ENCODE data around the gene ANKRD37.
A peak's percentile ranks its signal among the peaks of the same experiment; 100 is the strongest.

The ANKRD37 gene

DNA sequence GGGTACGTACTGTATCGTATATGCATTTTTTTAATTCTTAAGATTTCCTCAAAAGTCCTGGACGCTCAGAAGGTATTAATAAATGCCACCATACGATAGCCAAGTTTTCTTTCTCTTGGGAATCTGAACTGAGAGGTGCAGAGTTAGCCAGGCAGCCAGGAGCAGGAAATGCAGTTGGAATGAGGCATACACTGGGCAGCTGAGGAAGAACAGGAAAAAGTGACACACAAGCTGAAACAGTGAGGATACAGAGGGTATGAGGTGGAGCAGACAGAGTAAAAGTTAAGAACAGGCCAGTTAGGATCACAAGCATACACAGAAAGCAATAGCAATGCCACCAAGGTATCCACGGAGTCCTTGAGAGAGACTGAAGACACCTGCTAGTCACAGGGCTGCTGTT is 15.8 kb downstream of the ANKRD37 start:
- DNase-seq: no peak
- ChIA-PET CTCF (interaction anchor here (1.0 kb wide), 1 partner anchor 14 kb away, joined by 3 read pairs; no protein-coding TSS in a partner anchor), POLR2A (interaction anchor here (1.2 kb wide), 1 partner anchor 13 kb away, joined by 4 read pairs; the partner anchor contains the start of gene UFSP2)
- H3K9me3 ChIP-seq (ENCODE audit: control extremely low read depth in 1 of 5, control insufficient read depth in 4 of 5, insufficient read depth in 2 of 5, low read depth in 1 of 5, low read length in 4 of 5): no peaks in the 10 kb centered on the region
- H3K27me3 ChIP-seq (replicated peaks in 2 of 5; ENCODE audit: control insufficient read depth in 4 of 5, insufficient read depth in 5 of 5, low read length in 4 of 5): no peaks in the 10 kb centered on the region
- H3K36me3 ChIP-seq (ENCODE audit: control insufficient read depth in 4 of 4, insufficient read depth in 4 of 4, low read length in 3 of 4): peaks cover 2 to 24% (median 10%) of the 10 kb centered on the region in 4 experiments
- no peak overlapping the region for H3K27ac ChIP-seq (ENCODE audit: insufficient read depth in 1 of 2, low read depth in 1 of 2, low read length in 2 of 2, poor library complexity in 1 of 2, severe bottlenecking in 2 of 2)
- H3K4me1 ChIP-seq (ENCODE audit: control extremely low read depth in 1 of 4, control insufficient read depth in 4 of 4, insufficient read depth in 4 of 4, low read length in 3 of 4): no peaks in the 10 kb centered on the region
- no peak overlapping the region for H3K4me3 ChIP-seq (ENCODE audit: control insufficient read depth in 1 of 7, extremely low read depth in 1 of 7, insufficient read depth in 4 of 7, low read depth in 2 of 7, low read length in 6 of 7)
- 100% methylated on average over 5 of the region's 5 CpGs for WGBS (ENCODE audit: insufficient coverage)

DNA sequence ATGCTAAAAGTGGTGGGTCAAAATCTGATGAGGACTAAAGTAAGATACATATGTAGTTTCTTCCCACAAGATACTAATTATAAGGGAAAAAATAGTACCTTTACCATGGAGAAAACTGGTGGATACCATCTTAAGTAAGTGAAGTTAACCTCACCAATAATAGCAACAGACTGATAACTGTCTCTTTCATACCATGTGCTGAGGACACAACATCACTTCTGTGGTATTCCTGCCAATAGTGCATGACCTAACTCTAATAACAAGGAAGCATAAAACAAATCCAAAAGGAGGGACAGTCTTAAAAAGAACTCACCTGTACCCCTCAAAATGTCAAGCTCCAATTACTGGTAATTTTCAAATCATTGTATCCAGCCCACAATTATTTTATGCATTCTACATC is 20.3 kb downstream of the ANKRD37 start:
- Histone ChIP-seq H3K27ac (ENCODE audit: insufficient read depth in 1 of 2, low read depth in 1 of 2, low read length in 2 of 2, poor library complexity in 1 of 2, severe bottlenecking in 2 of 2) (no peak overlapping the region), H3K27me3 (replicated peaks in 2 of 5; ENCODE audit: control insufficient read depth in 4 of 5, insufficient read depth in 5 of 5, low read length in 4 of 5) (no peaks in the 10 kb centered on the region), H3K36me3 (ENCODE audit: control insufficient read depth in 4 of 4, insufficient read depth in 4 of 4, low read length in 3 of 4) (peaks cover 6 to 24% (median 13%) of the 10 kb centered on the region in 4 experiments), H3K9me3 (ENCODE audit: control extremely low read depth in 1 of 5, control insufficient read depth in 4 of 5, insufficient read depth in 2 of 5, low read depth in 1 of 5, low read length in 4 of 5) (no peaks in the 10 kb centered on the region), H3K4me1 (ENCODE audit: control extremely low read depth in 1 of 4, control insufficient read depth in 4 of 4, insufficient read depth in 4 of 4, low read length in 3 of 4) (no peaks in the 10 kb centered on the region), H3K4me3 (ENCODE audit: control insufficient read depth in 1 of 7, extremely low read depth in 1 of 7, insufficient read depth in 4 of 7, low read depth in 2 of 7, low read length in 6 of 7) (no peak overlapping the region)
- CTCF ChIA-PET: no interaction called here
- POLR2A ChIA-PET: no interaction called here
- no peak for DNase-seq

DNA sequence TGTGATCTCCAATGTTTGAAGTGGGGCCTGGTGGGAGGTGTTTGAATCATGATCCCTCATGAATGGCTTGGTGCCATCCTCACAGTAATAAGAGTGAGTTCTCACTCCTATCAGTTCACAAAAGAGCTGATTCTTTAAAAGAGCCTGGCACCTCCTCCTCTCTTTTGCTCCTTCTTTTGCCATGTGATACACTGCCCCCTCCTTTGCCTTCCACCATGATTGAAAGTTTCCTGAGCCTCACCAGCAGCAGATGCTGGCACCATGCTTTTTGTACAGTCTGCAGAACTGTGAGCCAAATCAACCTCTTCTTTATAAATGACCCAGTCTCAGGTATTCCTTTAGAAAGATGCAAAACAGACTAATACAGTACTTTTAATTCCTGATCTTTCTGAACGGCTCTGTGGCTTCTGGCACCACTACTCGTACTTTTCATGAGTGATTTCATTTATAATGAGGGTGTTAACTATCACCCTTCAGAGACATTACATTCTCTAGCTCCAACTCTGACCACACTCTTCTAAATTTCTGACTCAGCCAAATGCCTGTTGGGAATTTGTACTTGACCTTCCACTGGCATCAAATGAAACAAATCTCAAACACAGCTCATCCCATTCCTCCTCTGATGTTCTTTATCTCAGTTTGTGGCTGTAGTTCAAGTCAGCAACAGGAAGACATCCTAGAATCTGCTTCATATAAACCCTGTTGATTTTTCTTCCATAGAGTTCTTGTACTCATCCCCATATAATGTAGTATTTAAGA is 24.9 kb downstream of the ANKRD37 start:
- no peaks in the 10 kb centered on the region for H3K9me3 ChIP-seq (ENCODE audit: control extremely low read depth in 1 of 5, control insufficient read depth in 4 of 5, insufficient read depth in 2 of 5, low read depth in 1 of 5, low read length in 4 of 5)
- no peaks in the 10 kb centered on the region for H3K27me3 ChIP-seq (replicated peaks in 2 of 5; ENCODE audit: control insufficient read depth in 4 of 5, insufficient read depth in 5 of 5, low read length in 4 of 5)
- ChIA-PET CTCF (no interaction called here), POLR2A (no interaction called here)
- H3K4me1 ChIP-seq (ENCODE audit: control extremely low read depth in 1 of 4, control insufficient read depth in 4 of 4, insufficient read depth in 4 of 4, low read length in 3 of 4): peaks cover 7 to 13% (median 11%) of the 10 kb centered on the region in 4 experiments
- H3K36me3 ChIP-seq (ENCODE audit: control insufficient read depth in 4 of 4, insufficient read depth in 4 of 4, low read length in 3 of 4): peaks cover 5 to 14% (median 12%) of the 10 kb centered on the region in 4 experiments
- no peak overlapping the region for H3K27ac ChIP-seq (ENCODE audit: insufficient read depth in 1 of 2, low read depth in 1 of 2, low read length in 2 of 2, poor library complexity in 1 of 2, severe bottlenecking in 2 of 2)
- WGBS (ENCODE audit: insufficient coverage): no CpG with 5 or more reads among the region's 2 CpGs
- no peak overlapping the region for H3K4me3 ChIP-seq (ENCODE audit: control insufficient read depth in 1 of 7, extremely low read depth in 1 of 7, insufficient read depth in 4 of 7, low read depth in 2 of 7, low read length in 6 of 7)
- no peak for DNase-seq

DNA sequence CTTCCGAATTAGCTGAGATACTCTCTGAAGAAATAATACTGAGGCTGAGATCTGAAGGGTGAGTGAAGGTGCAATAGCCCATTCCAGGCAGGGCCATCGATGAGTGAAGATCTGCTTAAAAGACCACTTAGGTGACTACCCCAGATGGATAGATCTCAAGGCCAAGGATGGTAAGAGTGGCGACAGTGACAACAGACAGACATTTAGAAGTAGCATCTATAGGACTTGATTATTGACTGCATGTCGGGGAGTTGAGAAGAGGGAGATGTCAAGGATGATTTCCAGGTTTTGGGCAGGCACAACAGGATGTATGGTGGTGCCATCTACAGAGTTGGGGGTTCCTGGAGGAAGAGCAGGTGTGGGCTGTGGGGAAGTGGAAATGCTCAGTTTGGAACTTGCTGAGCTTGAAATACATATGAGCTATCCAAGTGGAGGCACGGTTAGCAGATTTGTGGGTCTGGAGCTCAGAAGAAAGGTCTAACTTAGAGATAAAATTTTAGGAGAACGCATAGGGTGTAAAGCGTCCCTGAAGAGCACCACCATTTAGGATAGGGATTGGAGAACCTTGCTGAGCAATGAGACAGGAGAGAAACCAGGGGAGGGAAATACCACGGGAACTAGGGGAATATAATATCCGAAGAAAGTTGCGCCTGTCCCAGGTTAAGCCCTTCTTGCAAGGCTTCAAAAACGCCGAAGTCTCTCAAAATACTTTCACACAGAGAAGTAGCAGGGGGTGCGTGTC is 28.4 kb downstream of the ANKRD37 start:
- POLR2A ChIA-PET: interaction anchor here (0.6 to 1.0 kb wide), 3 partner anchors 13 to 159 kb away, joined by 3 to 6 read pairs (median 4); partner anchors contain the start of gene CCDC110
- peak; percentile 15 to 55 (median 49) for DNase-seq
- H3K27ac ChIP-seq (ENCODE audit: insufficient read depth in 1 of 2, low read depth in 1 of 2, low read length in 2 of 2, poor library complexity in 1 of 2, severe bottlenecking in 2 of 2): peak overlapping the region; percentile 100

DNA sequence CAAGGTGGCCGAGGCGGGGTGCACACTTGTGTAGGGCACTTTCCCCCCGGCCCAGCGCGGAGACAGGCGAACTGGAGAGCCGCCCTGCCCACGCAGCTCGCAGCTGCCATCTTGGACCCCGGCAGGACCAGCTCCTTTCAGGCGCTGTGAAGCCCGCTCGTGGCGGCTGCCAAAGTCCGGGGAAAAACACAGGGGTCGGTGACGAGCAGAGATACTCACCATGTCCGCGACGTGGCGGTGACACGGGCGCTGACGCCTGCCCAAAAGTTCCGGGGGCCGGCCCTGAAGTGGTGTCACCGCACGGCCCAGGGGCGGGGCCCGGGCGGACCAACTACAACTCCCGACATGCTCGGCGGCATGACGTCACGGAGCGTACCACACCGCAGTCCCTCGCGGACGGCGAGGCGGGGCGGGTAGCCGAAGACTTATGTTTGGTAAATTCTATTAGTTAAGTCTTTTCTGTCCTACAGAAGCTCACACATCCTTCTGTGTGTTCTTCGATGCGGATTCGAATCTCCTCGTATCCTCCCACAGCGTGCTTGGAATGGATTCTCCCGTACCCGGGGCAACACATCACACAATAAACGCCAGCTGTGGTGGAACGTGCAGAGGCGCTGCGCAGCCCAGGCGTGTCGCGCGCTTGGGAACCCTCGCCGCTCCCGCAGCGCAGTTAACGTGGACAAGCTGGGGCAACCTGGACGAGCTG is 29.2 kb downstream of the ANKRD37 start, which contains the start of gene UFSP2:
Gene UFSP2 (minus strand): TSS at position 318 of the 706 bp plus-strand sequence. CDS start 96 bp downstream, at position 222.
- H3K4me1 ChIP-seq (ENCODE audit: control extremely low read depth in 1 of 4, control insufficient read depth in 4 of 4, insufficient read depth in 4 of 4, low read length in 3 of 4): peaks cover 7 to 13% (median 11%) of the 10 kb centered on the region in 4 experiments
- peak within 1 kb of the TSS; percentile 82 to 98 (median 93) for H3K4me3 ChIP-seq (ENCODE audit: control insufficient read depth in 1 of 7, extremely low read depth in 1 of 7, insufficient read depth in 4 of 7, low read depth in 2 of 7, low read length in 6 of 7)
- H3K9me3 ChIP-seq (ENCODE audit: control extremely low read depth in 1 of 5, control insufficient read depth in 4 of 5, insufficient read depth in 2 of 5, low read depth in 1 of 5, low read length in 4 of 5): no peaks in the 10 kb centered on the region
- ChIA-PET POLR2A (interaction anchor here (0.6 to 1.0 kb wide), 2 partner anchors 14 to 160 kb away, joined by 3 to 4 read pairs; no protein-coding TSS in a partner anchor), CTCF (interaction anchor here (1.0 to 1.5 kb wide), 5 partner anchors 22 to 172 kb away, joined by 3 to 7 read pairs (median 4); partner anchors contain the start of gene LRP2BP)
- H3K36me3 ChIP-seq (ENCODE audit: control insufficient read depth in 4 of 4, insufficient read depth in 4 of 4, low read length in 3 of 4): peaks cover 4 to 8% (median 6%) of the 10 kb centered on the region in 4 experiments
- DNase-seq: peak; percentile 92 to 95 (median 95)
- H3K27me3 ChIP-seq (replicated peaks in 2 of 5; ENCODE audit: control insufficient read depth in 4 of 5, insufficient read depth in 5 of 5, low read length in 4 of 5): peaks cover 0 to 7% (median 0%) of the 10 kb centered on the region in 5 experiments
- peak within 1 kb of the TSS; percentile 100 for H3K27ac ChIP-seq (ENCODE audit: insufficient read depth in 1 of 2, low read depth in 1 of 2, low read length in 2 of 2, poor library complexity in 1 of 2, severe bottlenecking in 2 of 2)
- 0% methylated on average over 54 of the region's 66 CpGs for WGBS (ENCODE audit: insufficient coverage)

More for the DNA sequence above, 28.4 kb downstream of the ANKRD37 start:
- peaks cover 7 to 13% (median 11%) of the 10 kb centered on the region in 4 experiments for H3K4me1 ChIP-seq (ENCODE audit: control extremely low read depth in 1 of 4, control insufficient read depth in 4 of 4, insufficient read depth in 4 of 4, low read length in 3 of 4)
- H3K27me3 ChIP-seq (replicated peaks in 2 of 5; ENCODE audit: control insufficient read depth in 4 of 5, insufficient read depth in 5 of 5, low read length in 4 of 5): peaks cover 0 to 3% (median 0%) of the 10 kb centered on the region in 5 experiments
- H3K4me3 ChIP-seq (ENCODE audit: control insufficient read depth in 1 of 7, extremely low read depth in 1 of 7, insufficient read depth in 4 of 7, low read depth in 2 of 7, low read length in 6 of 7): peak overlapping the region; percentile 82 to 98 (median 93)
- H3K36me3 ChIP-seq (ENCODE audit: control insufficient read depth in 4 of 4, insufficient read depth in 4 of 4, low read length in 3 of 4): peaks cover 4 to 8% (median 6%) of the 10 kb centered on the region in 4 experiments
- no peaks in the 10 kb centered on the region for H3K9me3 ChIP-seq (ENCODE audit: control extremely low read depth in 1 of 5, control insufficient read depth in 4 of 5, insufficient read depth in 2 of 5, low read depth in 1 of 5, low read length in 4 of 5)
- CTCF ChIA-PET: interaction anchor here (1.0 to 1.5 kb wide), 3 partner anchors 23 to 173 kb away, joined by 4 to 7 read pairs (median 5); partner anchors contain the start of gene LRP2BP
- WGBS (ENCODE audit: insufficient coverage): 12% methylated on average over 10 of the region's 13 CpGs

DNA sequence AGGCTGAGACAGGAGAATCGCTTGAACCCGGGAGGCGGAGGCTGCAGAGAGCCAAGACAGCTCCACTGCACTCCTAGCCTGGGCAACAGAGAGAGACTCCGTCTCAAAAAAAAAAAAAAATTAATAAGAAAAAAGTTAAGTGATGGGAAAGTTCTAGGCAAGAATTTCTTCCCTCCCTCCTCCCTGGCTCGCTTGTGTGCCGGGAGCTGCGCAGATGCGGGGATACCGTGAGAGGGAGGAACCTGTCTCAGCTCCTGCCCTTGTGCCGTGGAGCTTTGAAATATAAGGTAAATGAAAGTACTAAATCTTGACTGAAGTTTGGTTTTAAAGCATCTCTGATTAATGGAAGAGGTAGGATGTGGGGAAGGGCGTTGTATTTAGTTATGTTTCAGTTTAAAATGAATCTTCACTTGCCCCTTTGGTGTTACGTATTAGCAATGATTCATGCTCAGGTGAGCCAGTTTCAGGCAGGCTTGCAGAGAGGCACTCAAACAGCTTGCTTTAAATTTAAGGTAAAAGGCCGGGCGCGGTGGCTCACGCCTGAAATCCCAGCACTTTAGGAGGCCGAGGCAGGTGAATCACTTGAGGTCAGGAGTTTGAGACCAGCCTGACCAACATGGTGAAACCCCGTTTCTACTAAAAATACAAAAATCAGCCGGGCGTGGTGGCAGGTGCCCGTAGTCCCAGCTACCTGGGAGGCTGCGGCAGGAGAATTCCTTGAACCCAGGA is 30.5 kb downstream of the ANKRD37 start:
- ChIA-PET CTCF (interaction anchor here (1.2 kb wide), 1 partner anchor 37 kb away, joined by 3 read pairs; no protein-coding TSS in a partner anchor), POLR2A (no interaction called here)
- Histone ChIP-seq H3K4me3 (ENCODE audit: control insufficient read depth in 1 of 7, extremely low read depth in 1 of 7, insufficient read depth in 4 of 7, low read depth in 2 of 7, low read length in 6 of 7) (no peak overlapping the region), H3K9me3 (ENCODE audit: control extremely low read depth in 1 of 5, control insufficient read depth in 4 of 5, insufficient read depth in 2 of 5, low read depth in 1 of 5, low read length in 4 of 5) (no peaks in the 10 kb centered on the region), H3K27ac (ENCODE audit: insufficient read depth in 1 of 2, low read depth in 1 of 2, low read length in 2 of 2, poor library complexity in 1 of 2, severe bottlenecking in 2 of 2) (no peak overlapping the region), H3K36me3 (ENCODE audit: control insufficient read depth in 4 of 4, insufficient read depth in 4 of 4, low read length in 3 of 4) (peaks cover 0 to under 1% (median 0%) of the 10 kb centered on the region in 4 experiments), H3K27me3 (replicated peaks in 2 of 5; ENCODE audit: control insufficient read depth in 4 of 5, insufficient read depth in 5 of 5, low read length in 4 of 5) (peaks cover 0 to 7% (median 0%) of the 10 kb centered on the region in 5 experiments), H3K4me1 (ENCODE audit: control extremely low read depth in 1 of 4, control insufficient read depth in 4 of 4, insufficient read depth in 4 of 4, low read length in 3 of 4) (peaks cover 7 to 13% (median 11%) of the 10 kb centered on the region in 4 experiments)
- WGBS (ENCODE audit: insufficient coverage): 93% methylated on average over 18 of the region's 22 CpGs
- DNase-seq: peak in 1 of 3 donors; percentile 2

All from common myeloid progenitor, CD34-positive (primary cell).